ENCODE results near the gene SHROOM3. TPM values are rescaled to one million over a fixed set of nuclear protein-coding genes. Genes with fewer than 3 reads are reported as not detected.

Gene SHROOM3
- total RNA-seq, 1 donor from 2014 or later = 54.9 TPM

- H3K36me3 Mint-ChIP-seq (ENCODE audit: insufficient read depth) = peaks cover 1% of the 10 kb centered on the region
- H3K4me3 Mint-ChIP-seq (ENCODE audit: low read depth) = no peak overlapping the region
- H3K9me3 Mint-ChIP-seq (ENCODE audit: low read depth) = peaks cover 2% of the 10 kb centered on the region
- no peak overlapping the region for H3K27ac Mint-ChIP-seq
- DNase-seq (ENCODE audit: low spot score, unreplicated experiment) = no peak
- H3K27me3 Mint-ChIP-seq = no peaks in the 10 kb centered on the region
- peaks cover 8% of the 10 kb centered on the region for H3K4me1 Mint-ChIP-seq (ENCODE audit: low read depth)
- TF ChIP-seq, protein P1, sequence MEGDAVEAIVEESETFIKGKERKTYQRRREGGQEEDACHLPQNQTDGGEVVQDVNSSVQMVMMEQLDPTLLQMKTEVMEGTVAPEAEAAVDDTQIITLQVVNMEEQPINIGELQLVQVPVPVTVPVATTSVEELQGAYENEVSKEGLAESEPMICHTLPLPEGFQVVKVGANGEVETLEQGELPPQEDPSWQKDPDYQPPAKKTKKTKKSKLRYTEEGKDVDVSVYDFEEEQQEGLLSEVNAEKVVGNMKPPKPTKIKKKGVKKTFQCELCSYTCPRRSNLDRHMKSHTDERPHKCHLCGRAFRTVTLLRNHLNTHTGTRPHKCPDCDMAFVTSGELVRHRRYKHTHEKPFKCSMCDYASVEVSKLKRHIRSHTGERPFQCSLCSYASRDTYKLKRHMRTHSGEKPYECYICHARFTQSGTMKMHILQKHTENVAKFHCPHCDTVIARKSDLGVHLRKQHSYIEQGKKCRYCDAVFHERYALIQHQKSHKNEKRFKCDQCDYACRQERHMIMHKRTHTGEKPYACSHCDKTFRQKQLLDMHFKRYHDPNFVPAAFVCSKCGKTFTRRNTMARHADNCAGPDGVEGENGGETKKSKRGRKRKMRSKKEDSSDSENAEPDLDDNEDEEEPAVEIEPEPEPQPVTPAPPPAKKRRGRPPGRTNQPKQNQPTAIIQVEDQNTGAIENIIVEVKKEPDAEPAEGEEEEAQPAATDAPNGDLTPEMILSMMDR (IDR thresholded peaks at IDR 0.05; ENCODE audit: unreplicated experiment) = peak; percentile 28
These were observed 8.8 kb upstream of the SHROOM3 start for GRCh38 chr4:76426272-76426671.

DNA sequence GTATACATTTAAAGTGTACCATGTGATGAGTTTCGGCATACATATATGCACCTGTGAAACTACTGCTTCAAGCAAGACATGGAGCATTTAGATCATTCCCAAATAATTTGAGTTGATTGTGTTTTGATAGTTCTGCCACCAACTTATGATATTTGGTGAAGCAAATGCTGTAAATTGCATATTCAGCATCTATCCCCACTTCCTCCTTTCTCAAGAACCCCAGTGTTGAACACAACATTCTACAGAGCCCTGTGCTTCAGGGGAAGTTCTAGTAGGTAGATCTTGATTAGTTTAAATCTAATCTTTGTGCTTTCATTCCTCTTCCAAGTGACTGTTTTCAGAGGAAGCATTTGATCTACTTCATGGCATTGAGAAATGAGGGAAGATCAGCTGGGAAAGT, 5.4 kb upstream of the SHROOM3 start:
- Mint-ChIP-seq H3K27ac (no peak overlapping the region), H3K9me3 (ENCODE audit: low read depth) (no peaks in the 10 kb centered on the region), H3K4me3 (ENCODE audit: low read depth) (no peak overlapping the region), H3K4me1 (ENCODE audit: low read depth) (peaks cover 3% of the 10 kb centered on the region), H3K27me3 (no peaks in the 10 kb centered on the region), H3K36me3 (ENCODE audit: insufficient read depth) (no peaks in the 10 kb centered on the region)
- no peak for DNase-seq (ENCODE audit: low spot score, unreplicated experiment)
- TF ChIP-seq, protein P1 (IDR thresholded peaks at IDR 0.05; ENCODE audit: unreplicated experiment) = no peak

- no peak for DNase-seq (ENCODE audit: low spot score, unreplicated experiment)
- Mint-ChIP-seq H3K27ac (no peak overlapping the region), H3K4me1 (ENCODE audit: low read depth) (peaks cover 12% of the 10 kb centered on the region), H3K27me3 (no peaks in the 10 kb centered on the region), H3K36me3 (ENCODE audit: insufficient read depth) (no peaks in the 10 kb centered on the region), H3K9me3 (ENCODE audit: low read depth) (no peaks in the 10 kb centered on the region), H3K4me3 (ENCODE audit: low read depth) (peak overlapping the region; percentile 48)
- TF ChIP-seq, protein P1 (IDR thresholded peaks at IDR 0.05; ENCODE audit: unreplicated experiment) = peak; percentile 79
These were observed 4.3 kb upstream of the SHROOM3 start for GRCh38 chr4:76430519-76431388.

DNA sequence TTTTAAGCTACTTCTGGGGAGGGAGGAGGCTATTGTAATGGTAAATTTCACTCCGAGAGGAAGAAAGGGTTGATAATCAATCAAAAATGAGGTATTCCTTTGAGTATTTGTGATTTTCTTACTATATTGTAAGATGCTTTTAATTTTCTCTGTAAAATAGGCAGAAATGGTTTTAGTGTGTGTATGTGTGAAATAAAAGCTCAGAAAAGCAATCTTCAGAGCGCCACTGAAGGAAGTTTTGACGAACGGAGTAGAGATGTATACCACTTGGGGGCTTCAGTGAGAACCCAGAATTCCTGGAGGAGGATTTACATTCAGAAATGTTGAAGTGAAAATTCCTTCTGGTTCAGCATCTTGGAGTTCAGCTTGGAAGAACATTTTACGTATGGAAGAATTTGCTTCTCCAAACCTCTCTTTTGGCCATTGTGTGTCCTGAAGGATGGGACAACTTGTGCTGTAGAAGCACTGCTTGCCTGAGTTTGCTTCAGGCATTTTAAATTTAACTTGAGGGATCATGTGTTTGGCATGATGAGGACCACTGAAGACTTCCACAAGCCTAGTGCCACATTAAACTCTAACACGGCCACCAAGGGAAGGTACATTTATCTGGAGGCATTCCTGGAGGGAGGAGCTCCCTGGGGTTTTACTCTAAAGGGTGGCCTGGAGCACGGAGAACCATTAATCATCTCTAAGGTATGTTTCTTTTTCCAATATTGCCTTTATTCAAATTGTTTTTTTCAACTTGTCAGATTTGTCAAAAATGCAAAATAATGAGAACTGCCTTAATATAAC, 695 bp downstream of the SHROOM3 start:
- Mint-ChIP-seq H3K4me3 (ENCODE audit: low read depth) (peak overlapping the region; percentile 14), H3K27me3 (no peaks in the 10 kb centered on the region), H3K27ac (no peak overlapping the region), H3K9me3 (ENCODE audit: low read depth) (no peaks in the 10 kb centered on the region), H3K36me3 (ENCODE audit: insufficient read depth) (no peaks in the 10 kb centered on the region), H3K4me1 (ENCODE audit: low read depth) (peaks cover 10% of the 10 kb centered on the region)
- DNase-seq (ENCODE audit: low spot score, unreplicated experiment) = no peak
- TF ChIP-seq, protein P1 (IDR thresholded peaks at IDR 0.05; ENCODE audit: unreplicated experiment) = no peak

GRCh38 chr4:76439491-76439890, 4.5 kb downstream of the SHROOM3 start:
- Mint-ChIP-seq H3K4me1 (ENCODE audit: low read depth) (peaks cover 10% of the 10 kb centered on the region), H3K27ac (no peak overlapping the region)

More at GRCh38 chr4:76439491-76439890, 4.5 kb downstream of the SHROOM3 start:
- TF ChIP-seq, protein P1 (IDR thresholded peaks at IDR 0.05; ENCODE audit: unreplicated experiment) = no peak
- Mint-ChIP-seq H3K4me3 (ENCODE audit: low read depth) (no peak overlapping the region), H3K9me3 (ENCODE audit: low read depth) (peaks cover 3% of the 10 kb centered on the region), H3K27me3 (no peaks in the 10 kb centered on the region), H3K36me3 (ENCODE audit: insufficient read depth) (no peaks in the 10 kb centered on the region)
- DNase-seq (ENCODE audit: low spot score, unreplicated experiment) = no peak

Measured in progenitor cell of endocrine pancreas (in vitro differentiated cells).